H1 (cell line): ENCODE data around the gene MSI2. TPM values are rescaled to one million over a fixed set of nuclear protein-coding genes. Genes with fewer than 3 reads are reported as not detected.
A peak's percentile ranks its signal among the peaks of the same experiment; 100 is the strongest.

Source experiments
- CTCF ChIA-PET: fragments of 300-600 bp; sonication (Branson Sonifier 250); formaldehyde crosslinking; loops from one replicate; lab custom pipeline; 2021; ENCODE audit not compliant: partially characterized antibody; lab: Charles Lee
- POLR2A ChIA-PET: fragments of 300-600 bp; sonication (Branson Sonifier 250); formaldehyde crosslinking; loops from one replicate; lab custom pipeline; 2021; ENCODE audit warnings: inconsistent platforms; ENCODE audit not compliant: partially characterized antibody; lab: Charles Lee
- DNase-seq, 2 experiments: peaks; one replicate each; pipeline versions ENCODE4 v3.0.0 to v3.0.0-alpha.2; 2010 to 2022; ENCODE audit warnings: low spot score in 2 of 2, low read depth in 1 of 2, mixed read lengths in 1 of 2
- FAIRE-seq: peaks from 2 replicates; lab custom pipeline; 2011; peaks lifted over from hg19 to GRCh38; lab: Jason Lieb, UNC
- H2AFZ ChIP-seq: 2 replicates; pipeline ENCODE4 v1.8.1; 2012; ENCODE audit warnings: low read length, inconsistent platforms
- H2AK5ac ChIP-seq: 2 replicates; pipeline ENCODE4 v1.6.1; 2013; ENCODE audit warnings: low read depth, low read length
- H2BK120ac ChIP-seq: replicated peaks from 2 replicates; pipeline ENCODE3; 2013; ENCODE audit warnings: low read depth, low read length, inconsistent platforms
- H2BK12ac ChIP-seq: 2 replicates; pipeline ENCODE4 v1.6.1; 2013; ENCODE audit warnings: low read depth, low read length
- H2BK15ac ChIP-seq: 2 replicates; pipeline ENCODE4 v1.6.1; 2013; ENCODE audit warnings: low read length
- H2BK20ac ChIP-seq: 2 replicates; pipeline ENCODE4 v1.6.1; 2013; ENCODE audit warnings: low read length
- H2BK5ac ChIP-seq: 2 replicates; pipeline ENCODE4 v1.6.1; 2013; ENCODE audit warnings: low read depth, low read length
- H3K14ac ChIP-seq: 2 replicates; pipeline ENCODE4 v1.6.1; 2013; ENCODE audit warnings: inconsistent platforms; ENCODE audit not compliant: insufficient read length
- H3K18ac ChIP-seq: 2 replicates; pipeline ENCODE4 v1.6.1; 2013; ENCODE audit warnings: low read length; ENCODE audit errors: extremely low read depth
- H3K23ac ChIP-seq: 2 replicates; pipeline ENCODE4 v1.6.1; 2013; ENCODE audit warnings: inconsistent platforms; ENCODE audit not compliant: insufficient read length
- H3K23me2 ChIP-seq: 2 replicates; pipeline ENCODE4 v1.6.1; 2013; ENCODE audit warnings: low read depth, low read length
- H3K27ac ChIP-seq: 2 replicates; pipeline ENCODE4 v1.6.1; 2011; ENCODE audit warnings: low read depth, low read length, inconsistent platforms
- H3K27me3 ChIP-seq, 4 experiments: replicated peaks in 1 of 4; 1 replicate in 1 of 4; 2 replicates in 3 of 4; pipeline versions ENCODE4 v1.6.1 to v1.8.1; 2011 to 2013; ENCODE audit warnings: low read length in 3 of 4, mild to moderate bottlenecking in 3 of 4, inconsistent platforms in 2 of 4, mixed read lengths in 2 of 4, moderate library complexity in 1 of 4; ENCODE audit not compliant: control insufficient read depth in 3 of 4, insufficient read depth in 3 of 4; ENCODE audit errors: extremely low read depth in 1 of 4
- H3K36me3 ChIP-seq, 4 experiments: 2 replicates each; pipeline versions ENCODE4 v1.6.1 to v1.8.1; 2011 to 2013; ENCODE audit warnings: mild to moderate bottlenecking in 4 of 4, low read length in 3 of 4, moderate library complexity in 2 of 4, control low read depth in 1 of 4, inconsistent platforms in 1 of 4; ENCODE audit not compliant: insufficient read depth in 4 of 4, control insufficient read depth in 2 of 4
- H3K4ac ChIP-seq: replicated peaks from 2 replicates; pipeline ENCODE3; 2013; ENCODE audit warnings: low read length, low read depth, mixed read lengths, inconsistent platforms; ENCODE audit not compliant: insufficient read length
- H3K4me1 ChIP-seq, 4 experiments: replicated peaks in 1 of 4; 1 replicate in 1 of 4; 2 replicates in 3 of 4; pipeline versions ENCODE4 v1.6.1 to v1.8.1; 2011 to 2013; ENCODE audit warnings: low read length in 3 of 4, inconsistent platforms in 2 of 4, mixed read lengths in 1 of 4; ENCODE audit not compliant: insufficient read depth in 4 of 4, control insufficient read depth in 3 of 4
- H3K4me2 ChIP-seq, 2 experiments: 2 replicates each; pipeline versions ENCODE4 v1.6.1 to v1.8.1; 2011 to 2013; ENCODE audit warnings: low read depth in 2 of 2, low read length in 2 of 2, control low read depth in 1 of 2, inconsistent platforms in 1 of 2, mild to moderate bottlenecking in 1 of 2; ENCODE audit not compliant: insufficient read depth in 1 of 2
- H3K4me3 ChIP-seq, 4 experiments: fragments of 200-600, 300-600 bp in 1 of 4; sonication (generic), shearing (Covaris generic), sonication (Bioruptor Twin) in 1 of 4; 2 replicates each; pipeline versions ENCODE4 v1.5.1 to v1.8.1; 2011 to 2016; ENCODE audit warnings: low read length in 4 of 4, low read depth in 3 of 4, control low read depth in 2 of 4, inconsistent platforms in 2 of 4, mild to moderate bottlenecking in 2 of 4, mixed read lengths in 1 of 4, moderate library complexity in 1 of 4; ENCODE audit not compliant: insufficient read depth in 2 of 4; ENCODE audit errors: extremely low read depth in 1 of 4
- H3K56ac ChIP-seq: replicated peaks from 2 replicates; pipeline ENCODE3; 2013; ENCODE audit warnings: low read depth, mild to moderate bottlenecking, mixed read lengths, low read length, inconsistent platforms; ENCODE audit not compliant: insufficient read length
- H3K79me1 ChIP-seq: 2 replicates; pipeline ENCODE4 v1.6.1; 2013; ENCODE audit warnings: low read depth, low read length, control low read depth
- H3K79me2 ChIP-seq, 2 experiments: 2 replicates each; pipeline versions ENCODE4 v1.6.1 to v1.8.1; 2012 to 2013; ENCODE audit warnings: low read length in 2 of 2, mild to moderate bottlenecking in 2 of 2, inconsistent platforms in 1 of 2; ENCODE audit not compliant: insufficient read depth in 2 of 2, control insufficient read depth in 1 of 2
- H3K9ac ChIP-seq, 4 experiments: replicated peaks in 1 of 4; 1 replicate in 1 of 4; 2 replicates in 3 of 4; pipeline versions ENCODE4 v1.6.1 to v1.8.1; 2011 to 2013; ENCODE audit warnings: low read depth in 3 of 4, low read length in 3 of 4, control low read depth in 2 of 4, mild to moderate bottlenecking in 2 of 4, moderate library complexity in 2 of 4, inconsistent platforms in 1 of 4; ENCODE audit errors: extremely low read depth in 1 of 4
- H3K9me3 ChIP-seq, 2 experiments: 2 replicates each; pipeline versions ENCODE4 v1.6.1 to v1.8.1; 2012 to 2013; ENCODE audit warnings: mild to moderate bottlenecking in 2 of 2, moderate library complexity in 2 of 2, control low read depth in 1 of 2, inconsistent platforms in 1 of 2, low read depth in 1 of 2, low read length in 1 of 2, mixed read lengths in 1 of 2; ENCODE audit not compliant: insufficient read depth in 2 of 2
- H4K20me1 ChIP-seq, 2 experiments: replicated peaks in 1 of 2; 2 replicates each; pipeline versions ENCODE3 to v1.8.1; 2011 to 2013; ENCODE audit warnings: inconsistent platforms in 2 of 2, low read length in 2 of 2, mild to moderate bottlenecking in 1 of 2; ENCODE audit not compliant: insufficient read depth in 2 of 2, control insufficient read depth in 1 of 2
- H4K5ac ChIP-seq: 2 replicates; pipeline ENCODE4 v1.6.1; 2013; ENCODE audit warnings: low read length, low read depth, mixed read lengths, inconsistent platforms; ENCODE audit not compliant: insufficient read length
- H4K8ac ChIP-seq: 2 replicates; pipeline ENCODE4 v1.8.0; 2013; ENCODE audit warnings: mild to moderate bottlenecking, moderate library complexity, low read length, inconsistent platforms; ENCODE audit not compliant: insufficient read depth; ENCODE audit errors: extremely low read depth
- H4K91ac ChIP-seq: replicated peaks from 2 replicates; pipeline ENCODE3; 2013; ENCODE audit warnings: low read length, mixed read lengths, inconsistent platforms; ENCODE audit not compliant: insufficient read length
- EZH2 ChIP-seq: fragments of 200-600 bp; sonication (generic); IDR thresholded peaks from 2 replicates; pipeline ENCODE4 v1.7.1; 2012; ENCODE audit warnings: low read depth, mild to moderate bottlenecking, moderate library complexity, low read length, inconsistent platforms; ENCODE audit not compliant: severe bottlenecking
- JUN ChIP-seq: IDR thresholded peaks from 2 replicates; pipeline ENCODE4 v1.6.1; 2011; ENCODE audit warnings: low read depth, mild to moderate bottlenecking, improper control_type of control experiment, low read length
- POLR2AphosphoS5 ChIP-seq: IDR thresholded peaks from 2 replicates; pipeline ENCODE4 v1.6.1; 2011; ENCODE audit warnings: low read depth, low read length
- RBBP5 ChIP-seq: IDR thresholded peaks from 2 replicates; pipeline ENCODE4 v1.7.1; 2012; ENCODE audit warnings: low read depth, mild to moderate bottlenecking, inconsistent platforms, low read length, moderate library complexity, borderline replicate concordance
- RNF2 ChIP-seq: fragments of 200-900, 300-1000 bp; sonication (generic); IDR thresholded peaks from 2 replicates; pipeline ENCODE4 v1.7.1; 2016; ENCODE audit warnings: borderline replicate concordance, low read depth, mild to moderate bottlenecking, antibody characterized with exemption, low read length; ENCODE audit not compliant: poor library complexity, severe bottlenecking; ENCODE audit errors: missing control alignments
- SUZ12 ChIP-seq: fragments of 200-600 bp; sonication (generic); IDR thresholded peaks from 2 replicates; pipeline ENCODE4 v1.6.1; 2012; ENCODE audit warnings: mild to moderate bottlenecking, inconsistent platforms, low read length, moderate library complexity, mixed read lengths
- YY1 ChIP-seq: IDR thresholded peaks from 2 replicates; pipeline ENCODE4 v1.6.1; 2011; ENCODE audit warnings: low read depth, mild to moderate bottlenecking, low read length
- WGBS, 2 experiments: shearing (Covaris generic) in 1 of 2; methylation state at CpG; one replicate each; pipeline versions ENCODE4 v1.1.6 to v1.1.7; 2013 to 2015; ENCODE audit warnings: low lambda C conversion rate in 2 of 2, mixed read lengths in 2 of 2, inconsistent platforms in 1 of 2, low coverage in 1 of 2, missing lambda C conversion rate in 1 of 2; ENCODE audit not compliant: insufficient replicate concordance in 2 of 2, insufficient coverage in 1 of 2, insufficient read length in 1 of 2; ENCODE audit errors: extremely low coverage in 1 of 2, missing lambda C conversion rate in 1 of 2; 5-methylcytosine and 5-hydroxymethylcytosine counted together
- polyA plus RNA-seq, 7 experiments: library from polyadenylated mRNA; depleted of rRNA in 3 of 7; stranded (reverse) in 5 of 7; unstranded in 2 of 7; fragments of >200 nt in 5 of 7; fragments of 200-250 nt in 2 of 7; gene quantifications; 1 replicate in 5 of 7; 2 replicates in 1 of 7; 4 replicates in 1 of 7; pipeline versions ENCODE4 v1.2.1 to v1.2.3, GENCODE V29; 2011 to 2013; ENCODE audit warnings: missing spikeins in 2 of 7, mixed read lengths in 2 of 7
- total RNA-seq: library from RNA; stranded (reverse); fragmentation: NEBNext Ultra II Directional; extraction: Animal tissue kit (Norgen Biotek cat#: 25700); gene quantifications from 2 replicates; pipeline ENCODE4 v1.2.1, GENCODE V29; 2021

Gene MSI2
- total and polyA plus RNA-seq, 2 of the 8 experiments (the other 6 are each of a cell fraction or from before 2014, with no cell fraction given): 36.7 to 80.6 TPM

DNA sequence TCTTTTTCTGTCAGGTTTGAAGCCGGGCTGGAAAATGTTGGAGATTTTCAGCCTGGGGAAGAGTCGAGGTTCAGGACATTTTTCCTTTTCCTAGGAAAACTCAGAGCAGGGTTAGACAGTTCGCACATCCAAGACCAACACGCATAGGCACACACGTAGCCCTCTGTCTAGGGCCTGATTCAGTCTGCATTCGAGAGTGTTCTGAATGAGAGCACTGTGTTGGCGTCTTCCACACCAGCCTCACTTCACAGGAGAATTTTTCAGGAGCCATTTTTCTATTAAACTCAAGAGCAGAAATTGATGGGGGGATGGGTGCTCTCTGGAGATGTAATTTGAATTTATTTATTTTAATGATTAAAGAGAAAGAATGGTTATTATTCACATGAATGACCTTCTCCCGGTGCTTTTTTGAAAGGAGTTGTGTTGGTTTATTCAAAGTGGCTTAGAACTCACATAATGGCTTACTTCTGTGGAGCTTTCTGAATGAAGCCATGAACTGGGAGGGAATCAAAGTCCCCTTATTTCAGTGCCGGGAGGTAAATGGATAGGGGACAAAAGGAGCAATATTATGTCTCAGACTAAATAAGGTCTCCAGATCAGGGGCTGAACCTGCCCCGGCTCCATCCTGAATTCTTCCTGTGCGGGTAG is 294.5 kb downstream of the MSI2 start:
- no peak overlapping the region for H4K91ac ChIP-seq
- CTCF ChIA-PET: interaction anchor here (0.7 to 6.4 kb wide), 21 partner anchors 11 to 564 kb away, joined by 3 to 98 read pairs (median 4); no protein-coding TSS in a partner anchor
- H3K79me1 ChIP-seq: peaks cover 4% of the 10 kb centered on the region; the same call in 1 of the 2 replicates
- no peak overlapping the region for H2BK20ac ChIP-seq
- peak overlapping the region in 1 of 2 experiments; percentile 18; a peak in 1 of 4 replicates for H3K4me2 ChIP-seq
- no peak overlapping the region for H3K56ac ChIP-seq
- H3K36me3 ChIP-seq: peaks cover 0 to 2% (median 0%) of the 10 kb centered on the region in 4 experiments; a peak in 1 of 8 replicates
- H2AK5ac ChIP-seq: no peak overlapping the region
- H4K20me1 ChIP-seq: peaks cover 8 to 10% of the 10 kb centered on the region in 2 experiments
- H3K9me3 ChIP-seq: no peaks in the 10 kb centered on the region
- no peak overlapping the region for H3K4me3 ChIP-seq
- no peak overlapping the region for H2BK15ac ChIP-seq
- H2BK12ac ChIP-seq: peak overlapping the region; percentile 27; the same call in 1 of the 2 replicates
- TF ChIP-seq EZH2 (no peak), SUZ12 (no peak), POLR2AphosphoS5 (no peak), RNF2 (no peak), JUN (no peak), YY1 (no peak), RBBP5 (no peak)
- TF ChIP-seq, all 59 proteins: peak for 0
- DNase-seq: no peak
- no peak overlapping the region for H4K8ac ChIP-seq
- 85% methylated on average over 11 of the region's 11 CpGs; no CpG with 5 or more reads in 1 of the 2 experiments for WGBS, 2 experiments
- H3K18ac ChIP-seq: peak overlapping the region; percentile 86; the same call in 1 of the 2 replicates
- no peaks in the 10 kb centered on the region for H3K23me2 ChIP-seq
- no peak overlapping the region for H4K5ac ChIP-seq
- POLR2A ChIA-PET: interaction anchor here (1.1 to 1.5 kb wide), 3 partner anchors 12 to 284 kb away, joined by 3 to 5 read pairs (median 3); no protein-coding TSS in a partner anchor
- FAIRE-seq: no peak
- H3K4ac ChIP-seq: no peak overlapping the region
- no peak overlapping the region for H2BK120ac ChIP-seq
- peaks cover 9 to 51% (median 27%) of the 10 kb centered on the region in 4 experiments for H3K4me1 ChIP-seq
- no peak overlapping the region for H2AFZ ChIP-seq
- peaks cover 0 to 5% of the 10 kb centered on the region in 2 experiments; a peak in 1 of 4 replicates for H3K79me2 ChIP-seq
- H3K27me3 ChIP-seq: no peaks in the 10 kb centered on the region
- no peak overlapping the region for H3K27ac ChIP-seq
- no peak overlapping the region for H3K23ac ChIP-seq
- H3K14ac ChIP-seq: no peak overlapping the region
- no peak overlapping the region for H2BK5ac ChIP-seq
- H3K9ac ChIP-seq: no peak overlapping the region
